ENCODE data around the gene DENND2A.

DENND2A gene

DNA sequence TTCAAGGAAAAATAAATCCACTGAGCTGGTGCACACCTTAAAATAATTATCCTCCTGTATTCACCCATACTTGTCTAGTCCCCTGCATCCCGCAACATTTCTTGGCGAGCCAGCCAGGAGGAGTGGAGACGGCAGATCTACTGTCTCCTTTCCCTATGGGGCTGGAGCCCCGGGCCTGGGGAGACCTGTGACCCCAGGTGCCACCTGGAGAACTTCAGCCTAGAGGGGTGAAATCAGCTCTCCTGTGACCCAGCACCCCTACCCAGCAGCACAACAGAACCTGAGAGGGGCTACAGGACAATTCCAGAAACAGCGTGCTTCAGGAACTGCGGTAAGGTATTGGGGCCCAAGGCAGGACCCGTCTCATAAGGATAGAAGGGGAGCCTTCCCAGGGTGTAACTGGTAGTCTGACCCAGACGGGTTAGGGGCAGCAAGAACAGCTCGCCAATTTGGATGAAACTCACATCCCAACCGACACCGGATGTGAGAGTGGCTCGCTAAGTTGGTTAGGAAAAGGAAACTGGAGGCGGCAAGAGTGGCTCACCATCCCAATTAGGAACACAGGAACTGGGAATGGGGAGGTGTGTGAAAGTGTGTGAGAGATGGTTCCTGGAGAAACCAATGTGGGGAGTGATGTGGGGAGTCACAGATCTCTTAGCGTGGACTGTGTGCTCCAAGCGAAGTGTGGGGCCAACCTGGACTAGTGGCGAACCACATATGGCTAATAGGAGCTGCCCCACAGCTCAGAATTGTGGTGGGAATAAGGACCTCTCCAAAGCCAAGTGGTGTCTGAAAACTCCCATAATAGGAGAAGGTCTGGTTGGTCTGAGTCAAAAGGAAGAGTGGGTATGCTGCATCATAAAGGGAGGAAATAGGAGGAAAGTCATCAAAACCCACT lies 15.1 kb upstream of the DENND2A start:
- TF ChIP-seq, protein P1, sequence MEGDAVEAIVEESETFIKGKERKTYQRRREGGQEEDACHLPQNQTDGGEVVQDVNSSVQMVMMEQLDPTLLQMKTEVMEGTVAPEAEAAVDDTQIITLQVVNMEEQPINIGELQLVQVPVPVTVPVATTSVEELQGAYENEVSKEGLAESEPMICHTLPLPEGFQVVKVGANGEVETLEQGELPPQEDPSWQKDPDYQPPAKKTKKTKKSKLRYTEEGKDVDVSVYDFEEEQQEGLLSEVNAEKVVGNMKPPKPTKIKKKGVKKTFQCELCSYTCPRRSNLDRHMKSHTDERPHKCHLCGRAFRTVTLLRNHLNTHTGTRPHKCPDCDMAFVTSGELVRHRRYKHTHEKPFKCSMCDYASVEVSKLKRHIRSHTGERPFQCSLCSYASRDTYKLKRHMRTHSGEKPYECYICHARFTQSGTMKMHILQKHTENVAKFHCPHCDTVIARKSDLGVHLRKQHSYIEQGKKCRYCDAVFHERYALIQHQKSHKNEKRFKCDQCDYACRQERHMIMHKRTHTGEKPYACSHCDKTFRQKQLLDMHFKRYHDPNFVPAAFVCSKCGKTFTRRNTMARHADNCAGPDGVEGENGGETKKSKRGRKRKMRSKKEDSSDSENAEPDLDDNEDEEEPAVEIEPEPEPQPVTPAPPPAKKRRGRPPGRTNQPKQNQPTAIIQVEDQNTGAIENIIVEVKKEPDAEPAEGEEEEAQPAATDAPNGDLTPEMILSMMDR (IDR thresholded peaks at IDR 0.05; ENCODE audit: insufficient read depth, low read depth, low read length, missing control alignments), result no peak
- DNase-seq (ENCODE audit: low read depth), result no peak
- H3K4me3 ChIP-seq (ENCODE audit: low read length), result no peak overlapping the region

DNA sequence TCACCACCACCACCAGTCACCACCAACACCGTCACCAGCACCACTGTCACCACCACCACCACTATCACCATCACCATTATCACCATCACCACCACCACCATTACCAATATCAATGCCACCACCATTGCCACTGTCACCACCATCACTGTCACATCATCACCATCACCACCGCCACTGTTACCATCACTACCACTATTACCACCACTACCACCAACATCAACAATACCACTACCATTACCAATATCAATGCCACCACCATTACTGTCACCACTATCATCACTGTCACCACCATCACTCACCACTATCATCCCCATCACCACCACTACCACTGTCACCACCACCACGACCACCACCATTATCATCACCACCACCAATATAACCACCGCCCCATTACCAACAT lies 14.0 kb upstream of the DENND2A start:
- DNase-seq (ENCODE audit: low read depth), result no peak
- TF ChIP-seq, protein P1 (IDR thresholded peaks at IDR 0.05; ENCODE audit: insufficient read depth, low read depth, low read length, missing control alignments), result no peak

DNA sequence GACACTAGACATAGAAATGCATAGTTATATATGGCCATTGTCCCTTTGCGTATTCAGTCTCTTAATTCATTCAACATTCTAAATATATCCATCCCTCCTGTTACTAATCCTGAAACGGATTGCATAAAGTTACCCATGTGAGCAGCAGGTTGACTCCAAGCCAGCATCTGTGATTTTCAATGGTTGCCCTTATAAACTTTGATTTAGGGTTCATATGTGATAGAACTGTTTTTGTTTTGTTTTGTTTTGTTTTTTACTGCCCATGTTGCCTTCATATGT lies 13.4 kb upstream of the DENND2A start:
- DNase-seq (ENCODE audit: low read depth), result no peak
- no peak overlapping the region for H3K4me3 ChIP-seq (ENCODE audit: low read length)
- TF ChIP-seq, protein P1 (IDR thresholded peaks at IDR 0.05; ENCODE audit: insufficient read depth, low read depth, low read length, missing control alignments), result no peak

More for the DNA sequence above, 14.0 kb upstream of the DENND2A start:
- no peak overlapping the region for H3K4me3 ChIP-seq (ENCODE audit: low read length)

DNA sequence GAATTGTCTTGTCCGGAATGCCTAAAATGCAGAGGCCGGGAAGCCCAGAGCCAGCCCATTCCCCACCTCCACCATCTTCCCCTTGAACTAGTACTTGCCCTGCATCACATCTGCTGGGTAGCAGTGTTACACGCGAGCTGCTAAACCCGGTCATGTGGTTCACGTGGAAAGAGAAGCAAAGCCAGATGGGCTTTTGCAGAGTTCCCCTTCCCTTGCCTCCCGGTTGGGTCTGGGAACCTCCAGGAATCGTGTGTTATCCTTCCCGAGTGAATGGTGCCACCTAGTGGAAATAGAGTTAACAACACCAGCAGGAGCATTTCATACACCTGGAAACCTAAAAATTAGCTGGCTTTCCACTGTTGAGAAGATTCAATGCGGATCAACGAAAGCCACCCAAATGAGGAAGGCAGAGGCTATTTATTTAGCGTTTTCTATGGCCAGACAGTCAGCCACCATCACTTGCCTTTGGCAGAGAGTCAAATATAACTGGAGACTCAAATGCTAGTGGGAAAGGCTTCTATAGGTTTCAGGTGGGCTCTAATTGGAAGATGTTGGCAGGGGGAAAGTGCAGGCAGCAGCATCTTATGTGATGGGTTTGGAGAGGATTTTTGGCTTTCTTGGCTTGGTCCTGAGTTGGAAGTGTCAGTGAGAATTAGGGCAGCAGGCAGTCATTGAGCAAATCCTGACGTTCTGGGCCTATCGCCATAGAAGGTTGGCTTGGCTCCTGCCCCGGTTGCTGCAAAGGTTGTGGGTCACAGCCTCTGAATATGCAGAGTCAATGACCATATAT lies 12.9 kb upstream of the DENND2A start:
- H3K4me3 ChIP-seq (ENCODE audit: low read length), result no peak overlapping the region
- DNase-seq (ENCODE audit: low read depth), result peak; percentile 76
- TF ChIP-seq, protein P1 (IDR thresholded peaks at IDR 0.05; ENCODE audit: insufficient read depth, low read depth, low read length, missing control alignments), result peak; percentile 88

DNA sequence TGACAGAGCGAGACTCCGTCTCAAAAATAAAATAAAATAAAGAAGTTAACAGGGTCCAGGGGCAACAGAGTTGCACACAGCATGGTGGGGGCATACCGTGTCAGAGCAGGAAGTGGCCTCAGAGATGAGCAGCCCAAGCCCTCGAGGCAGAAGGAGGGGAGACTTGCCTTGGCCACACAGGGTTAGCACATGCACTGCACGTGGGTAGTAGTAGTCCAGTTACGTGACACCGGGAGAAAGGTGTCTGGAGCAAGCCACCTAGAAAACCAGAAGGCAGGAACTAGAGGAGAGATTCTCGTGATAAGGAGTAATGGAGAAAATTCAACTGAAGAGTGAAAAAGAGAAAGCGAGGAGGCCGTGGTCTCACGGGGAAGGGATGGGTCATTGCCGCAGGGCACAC lies 9.8 kb upstream of the DENND2A start:
- no peak for DNase-seq (ENCODE audit: low read depth)
- H3K4me3 ChIP-seq (ENCODE audit: low read length), result no peak overlapping the region
- TF ChIP-seq, protein P1 (IDR thresholded peaks at IDR 0.05; ENCODE audit: insufficient read depth, low read depth, low read length, missing control alignments), result no peak

DNA sequence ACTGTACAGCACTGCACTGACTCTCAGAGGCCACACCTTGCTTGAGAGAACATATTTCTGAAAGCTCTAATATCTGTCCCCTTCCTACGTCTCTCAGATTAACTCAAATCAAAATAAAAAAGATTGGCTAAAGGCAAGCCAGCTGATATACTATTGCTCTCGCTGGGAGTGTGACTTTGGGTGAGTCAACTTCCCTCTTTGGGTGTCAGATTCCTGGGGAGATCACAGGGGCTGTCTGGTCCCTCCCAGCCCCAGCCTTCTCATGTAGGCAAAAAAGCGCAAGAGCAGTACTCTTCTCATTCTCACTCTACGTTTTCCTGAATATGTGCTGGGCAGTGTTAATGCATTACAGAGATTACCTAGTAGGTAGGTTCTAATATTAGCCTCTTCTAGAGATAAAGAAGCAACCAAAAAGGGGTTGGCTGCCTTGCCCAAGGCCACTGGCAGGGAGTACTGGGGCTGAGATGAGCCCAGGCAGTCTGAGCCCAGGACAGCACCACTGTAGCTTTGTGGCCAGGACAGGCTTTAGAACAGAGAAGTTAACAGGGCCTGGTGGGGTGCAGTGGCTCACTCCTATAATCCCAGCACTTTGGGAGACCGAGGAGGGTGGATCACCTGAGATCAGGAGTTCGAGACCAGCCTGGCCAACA lies 9.1 kb upstream of the DENND2A start:
- TF ChIP-seq, protein P1 (IDR thresholded peaks at IDR 0.05; ENCODE audit: insufficient read depth, low read depth, low read length, missing control alignments), result no peak

More for the DNA sequence above, 9.1 kb upstream of the DENND2A start:
- H3K4me3 ChIP-seq (ENCODE audit: low read length), result no peak overlapping the region
- peak; percentile 71 for DNase-seq (ENCODE audit: low read depth)
